HUES48 (cell line): ENCODE results near the gene GFOD1.
"Not testable (repeated sequence)": the region's sequence is repeated elsewhere in the genome, so short reads cannot be mapped to it uniquely, and the experiment has no call there.

Experiments
- H3K27ac ChIP-seq: one replicate; pipeline ENCODE4 v1.7.0; 2013; ENCODE audit warnings: low read depth, low read length, inconsistent platforms
- H3K27me3 ChIP-seq: 2 replicates; pipeline ENCODE4 v1.6.1; 2013; ENCODE audit warnings: mild to moderate bottlenecking, low read length; ENCODE audit not compliant: control insufficient read depth, insufficient read depth
- H3K36me3 ChIP-seq: 2 replicates; pipeline ENCODE4 v1.6.1; 2013; ENCODE audit warnings: low read length; ENCODE audit not compliant: control insufficient read depth, insufficient read depth
- H3K4me1 ChIP-seq: 2 replicates; pipeline ENCODE4 v1.6.1; 2013; ENCODE audit warnings: mild to moderate bottlenecking, low read length; ENCODE audit not compliant: control insufficient read depth, insufficient read depth
- H3K4me3 ChIP-seq: 2 replicates; pipeline ENCODE4 v1.5.1; 2013; ENCODE audit warnings: mild to moderate bottlenecking, low read depth, low read length
- H3K9ac ChIP-seq: 2 replicates; pipeline ENCODE4 v1.6.1; 2013; ENCODE audit warnings: mild to moderate bottlenecking, low read depth, low read length, moderate library complexity
- H3K9me3 ChIP-seq: 2 replicates; pipeline ENCODE4 v1.6.1; 2013; ENCODE audit warnings: low read length; ENCODE audit not compliant: control insufficient read depth, insufficient read depth

GFOD1 gene

DNA sequence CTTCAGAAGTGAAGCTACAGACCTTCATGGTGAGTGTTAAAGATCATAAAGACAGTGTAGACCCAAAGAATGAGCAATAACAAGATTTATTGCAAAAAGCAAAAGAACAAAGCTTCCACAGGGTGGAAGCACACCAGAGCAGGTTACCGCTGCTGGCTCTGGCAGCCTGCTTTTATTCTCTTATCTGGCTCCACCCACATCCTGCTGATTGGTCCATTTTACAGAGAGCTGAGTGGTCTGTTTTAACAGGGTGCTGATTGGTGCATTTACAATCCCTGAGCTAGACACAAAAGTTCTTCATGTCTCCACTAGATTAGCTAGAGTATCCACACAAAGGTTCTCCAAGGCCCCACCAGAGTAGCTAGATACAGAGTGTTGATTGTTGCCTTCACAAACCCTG lies 23.0 kb upstream of the GFOD1 start:
- H3K27ac ChIP-seq, H3K4me1 ChIP-seq, H3K9ac ChIP-seq, H3K27me3 ChIP-seq, H3K4me3 ChIP-seq, H3K36me3 ChIP-seq, H3K9me3 ChIP-seq: not testable (repeated sequence)

DNA sequence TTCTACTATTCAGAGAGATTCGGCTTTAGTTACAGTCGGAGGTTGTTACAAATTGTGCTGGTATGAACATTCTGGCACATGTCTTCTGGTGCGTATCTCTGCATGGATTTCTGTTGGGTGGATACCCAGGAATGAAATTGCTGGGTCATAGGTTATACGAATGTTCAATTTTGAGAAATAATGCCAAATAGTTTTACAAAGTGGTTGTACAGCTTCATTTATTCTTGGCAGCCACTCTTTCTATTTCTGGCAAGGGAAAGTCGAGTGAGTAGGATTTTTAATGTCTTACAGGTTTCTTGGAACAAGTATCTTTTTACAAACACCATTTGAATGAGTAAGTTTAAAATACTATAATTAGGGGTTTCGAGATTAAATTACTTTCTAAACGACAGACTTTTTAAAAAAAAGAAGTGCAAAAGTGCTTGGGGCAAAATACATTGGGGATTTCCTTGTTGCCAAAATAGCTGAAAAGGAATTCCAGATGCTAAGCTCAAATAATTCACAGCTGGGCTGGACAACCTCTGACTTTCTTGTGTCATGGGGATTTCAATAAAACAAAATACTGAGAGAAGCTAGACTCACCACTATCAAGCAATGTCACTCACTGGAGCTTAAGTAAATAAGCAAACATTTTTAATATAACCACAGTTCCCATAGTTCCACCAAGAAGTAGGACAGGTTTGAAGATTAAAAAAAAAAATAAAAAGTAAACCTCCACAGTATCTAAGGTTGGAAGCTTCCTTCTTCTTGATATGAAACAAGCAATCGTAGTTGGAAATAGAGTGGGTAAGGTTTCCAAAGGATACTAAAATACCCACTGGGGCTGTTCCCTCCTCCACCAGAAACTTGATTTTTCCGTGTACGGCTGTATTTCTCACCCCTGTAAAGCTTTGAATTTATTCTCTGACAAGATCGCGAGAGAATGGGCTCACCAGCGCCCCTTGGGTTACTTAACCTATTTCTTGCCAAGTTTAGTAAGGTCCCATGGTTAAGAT lies 21.6 kb upstream of the GFOD1 start:
- Histone ChIP-seq H3K9me3 (no peaks in the 10 kb centered on the region), H3K27me3 (no peaks in the 10 kb centered on the region), H3K4me3 (no peak overlapping the region), H3K4me1 (no peaks in the 10 kb centered on the region), H3K9ac (no peak overlapping the region), H3K27ac (no peak overlapping the region), H3K36me3 (no peaks in the 10 kb centered on the region)

DNA sequence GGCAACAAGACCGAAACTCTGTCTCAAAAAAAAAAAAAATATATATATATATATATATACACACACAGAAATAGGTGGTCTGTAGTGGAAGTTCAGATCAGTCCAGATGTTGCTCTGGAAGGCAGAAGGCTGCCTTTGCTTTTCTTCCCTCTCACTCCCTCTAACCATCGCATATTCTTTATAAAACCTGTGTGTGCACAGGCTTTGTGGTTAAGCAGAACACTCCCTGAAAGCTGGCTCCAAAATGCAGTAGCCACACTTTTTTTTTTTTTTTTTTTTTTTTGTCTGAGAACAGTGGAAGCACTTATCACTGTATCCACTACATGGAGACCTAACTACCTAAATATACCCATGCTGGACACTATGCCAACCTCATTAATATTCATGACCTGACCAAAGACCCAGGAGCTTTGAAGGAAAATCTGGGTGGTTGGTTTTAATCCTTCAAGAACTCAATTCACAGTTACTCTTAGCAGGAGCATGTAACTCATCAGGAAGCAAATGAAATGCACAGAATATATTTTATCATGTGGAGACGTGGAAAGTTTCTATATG lies 20.0 kb upstream of the GFOD1 start:
- Histone ChIP-seq H3K36me3 (no peaks in the 10 kb centered on the region), H3K27me3 (no peaks in the 10 kb centered on the region), H3K9ac (no peak overlapping the region), H3K9me3 (no peaks in the 10 kb centered on the region), H3K4me3 (no peak overlapping the region), H3K27ac (no peak overlapping the region), H3K4me1 (no peaks in the 10 kb centered on the region)

DNA sequence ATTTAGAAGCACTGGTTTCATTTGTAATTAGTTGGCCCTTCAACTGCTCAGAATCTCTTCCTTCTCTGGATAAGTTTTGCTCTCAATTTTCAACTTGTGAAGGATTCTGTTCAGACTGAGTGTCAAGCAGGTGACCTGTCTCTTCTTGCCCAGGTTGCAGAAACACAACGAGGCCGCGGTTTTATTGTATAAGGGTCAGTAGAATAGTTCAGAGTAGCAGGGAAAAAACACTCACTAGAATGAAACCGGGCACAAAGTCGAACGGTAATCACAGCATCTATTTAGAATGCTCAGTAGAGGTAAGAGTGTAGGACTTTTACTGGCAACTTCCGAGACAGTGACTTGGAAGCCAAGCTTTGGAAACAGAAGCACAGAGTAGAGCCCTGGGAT lies 17.9 kb upstream of the GFOD1 start:
- H3K27ac ChIP-seq: no peak overlapping the region
- H3K9me3 ChIP-seq: no peaks in the 10 kb centered on the region
- no peak overlapping the region for H3K9ac ChIP-seq
- H3K27me3 ChIP-seq: no peaks in the 10 kb centered on the region
- no peak overlapping the region for H3K4me3 ChIP-seq
- no peaks in the 10 kb centered on the region for H3K4me1 ChIP-seq
- H3K36me3 ChIP-seq: no peaks in the 10 kb centered on the region

DNA sequence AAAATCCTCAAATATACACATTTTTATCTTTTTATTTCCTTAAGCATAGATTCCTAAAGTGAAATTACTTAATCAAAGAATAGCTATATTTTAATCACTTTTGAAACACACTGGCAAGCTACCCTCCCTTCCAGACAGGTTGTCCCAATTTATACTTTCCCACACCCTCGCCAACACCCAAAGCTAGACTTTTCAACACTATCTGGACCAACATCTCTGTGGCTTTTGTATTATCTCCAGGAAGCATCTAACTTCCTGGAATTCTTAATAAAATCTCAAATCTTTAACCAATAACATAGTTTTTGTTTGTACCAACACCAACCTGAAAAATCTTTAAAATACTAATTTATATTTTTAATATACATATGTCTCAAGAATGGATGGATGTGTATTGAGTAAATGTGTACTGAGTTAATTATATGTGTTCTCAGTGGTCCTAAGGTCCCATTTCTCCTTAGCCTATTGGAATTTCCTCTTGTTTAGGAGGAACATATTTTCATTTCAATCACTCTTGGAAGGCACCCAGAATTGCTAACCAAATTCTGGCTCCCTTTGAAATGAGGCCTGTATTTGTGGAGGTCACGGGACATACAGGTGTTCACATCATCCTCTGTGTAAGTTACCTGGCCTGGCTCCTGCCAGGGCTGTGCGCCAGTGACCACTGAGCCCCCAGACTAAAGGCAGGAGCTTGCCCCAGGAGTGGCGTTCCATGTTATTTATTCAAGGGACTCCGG lies 17.4 kb upstream of the GFOD1 start:
- Histone ChIP-seq H3K4me1 (no peaks in the 10 kb centered on the region), H3K27ac (no peak overlapping the region), H3K9me3 (no peaks in the 10 kb centered on the region), H3K27me3 (no peaks in the 10 kb centered on the region), H3K4me3 (no peak overlapping the region), H3K9ac (no peak overlapping the region), H3K36me3 (no peaks in the 10 kb centered on the region)

DNA sequence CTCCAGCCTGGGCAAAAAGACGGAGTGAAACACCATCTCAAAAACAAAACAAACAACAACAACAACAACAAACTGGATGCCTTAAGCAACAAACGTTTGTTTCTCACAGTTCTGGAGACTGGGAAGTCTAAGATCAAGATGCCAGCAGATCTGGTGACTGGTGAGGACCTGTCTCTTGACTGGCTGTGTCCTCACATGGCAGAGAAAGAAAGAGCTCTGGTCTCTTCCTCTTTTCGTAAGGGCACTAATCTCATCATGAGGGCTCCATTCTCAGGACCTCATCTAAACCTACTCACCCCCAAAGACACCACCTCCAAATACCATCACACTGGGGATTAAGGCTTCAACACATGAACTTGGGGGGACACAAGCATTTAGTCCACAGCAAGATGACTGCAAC lies 13.5 kb upstream of the GFOD1 start:
- no peaks in the 10 kb centered on the region for H3K27me3 ChIP-seq
- peaks cover 10% of the 10 kb centered on the region for H3K4me1 ChIP-seq
- H3K36me3 ChIP-seq: no peaks in the 10 kb centered on the region
- no peaks in the 10 kb centered on the region for H3K9me3 ChIP-seq
- no peak overlapping the region for H3K4me3 ChIP-seq
- H3K27ac ChIP-seq: no peak overlapping the region
- no peak overlapping the region for H3K9ac ChIP-seq

DNA sequence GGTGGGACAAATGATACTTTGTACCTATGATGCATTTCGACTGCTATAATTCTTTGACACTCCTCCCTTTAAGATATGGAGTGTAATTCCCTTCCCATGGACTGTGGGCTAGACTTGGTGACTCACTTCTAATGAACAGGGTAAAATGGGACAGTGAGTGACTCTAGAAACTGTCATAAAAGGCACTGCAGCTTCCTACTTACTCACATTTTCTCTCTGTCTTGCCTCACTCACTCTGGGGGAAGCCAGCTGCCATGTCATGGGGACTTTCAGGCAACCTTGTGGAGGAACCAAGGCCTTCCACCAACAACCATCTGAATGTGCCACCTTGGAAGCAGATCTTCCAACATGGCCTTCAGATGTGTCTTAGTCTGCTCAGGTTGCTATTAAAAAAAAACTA lies 12.9 kb upstream of the GFOD1 start:
- peaks cover 16% of the 10 kb centered on the region for H3K4me1 ChIP-seq
- H3K27me3 ChIP-seq: no peaks in the 10 kb centered on the region
- no peak overlapping the region for H3K4me3 ChIP-seq
- H3K9ac ChIP-seq: no peak overlapping the region
- no peaks in the 10 kb centered on the region for H3K9me3 ChIP-seq
- no peaks in the 10 kb centered on the region for H3K36me3 ChIP-seq
- no peak overlapping the region for H3K27ac ChIP-seq

DNA sequence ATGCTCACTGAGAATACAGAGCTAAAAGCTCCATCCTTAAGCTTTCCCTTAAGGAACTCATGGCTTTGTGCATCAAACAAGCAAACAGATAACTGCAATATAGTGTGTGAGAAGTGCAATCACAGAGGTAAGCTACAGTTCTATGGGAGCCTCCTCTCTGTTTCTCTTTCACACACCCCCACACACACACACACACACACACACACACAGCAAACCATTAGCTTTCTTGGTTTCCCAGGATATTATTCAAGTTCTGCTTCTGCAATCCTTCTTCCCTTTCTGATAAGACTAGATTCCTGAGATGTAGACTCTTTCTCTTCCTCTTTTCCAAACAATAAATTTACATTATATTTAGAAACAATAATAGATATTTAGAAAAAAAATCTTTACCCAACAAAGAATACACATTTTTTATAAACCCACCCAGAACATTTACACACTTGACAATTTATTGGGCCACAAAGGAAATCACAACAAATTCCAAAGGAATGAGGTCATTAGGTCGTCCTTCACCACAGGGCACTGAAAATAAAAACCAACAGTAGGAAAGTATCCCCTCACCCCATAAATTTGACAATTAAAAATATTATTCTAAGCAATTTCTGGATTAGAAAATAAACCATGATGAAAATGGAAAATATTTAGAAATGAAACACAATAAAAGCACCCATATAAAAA lies 9.3 kb upstream of the GFOD1 start:
- H3K36me3 ChIP-seq: no peaks in the 10 kb centered on the region
- H3K4me3 ChIP-seq: no peak overlapping the region
- no peaks in the 10 kb centered on the region for H3K9me3 ChIP-seq
- peaks cover 19% of the 10 kb centered on the region for H3K4me1 ChIP-seq
- H3K9ac ChIP-seq: no peak overlapping the region
- H3K27me3 ChIP-seq: no peaks in the 10 kb centered on the region
- H3K27ac ChIP-seq: peak overlapping the region; percentile 66

DNA sequence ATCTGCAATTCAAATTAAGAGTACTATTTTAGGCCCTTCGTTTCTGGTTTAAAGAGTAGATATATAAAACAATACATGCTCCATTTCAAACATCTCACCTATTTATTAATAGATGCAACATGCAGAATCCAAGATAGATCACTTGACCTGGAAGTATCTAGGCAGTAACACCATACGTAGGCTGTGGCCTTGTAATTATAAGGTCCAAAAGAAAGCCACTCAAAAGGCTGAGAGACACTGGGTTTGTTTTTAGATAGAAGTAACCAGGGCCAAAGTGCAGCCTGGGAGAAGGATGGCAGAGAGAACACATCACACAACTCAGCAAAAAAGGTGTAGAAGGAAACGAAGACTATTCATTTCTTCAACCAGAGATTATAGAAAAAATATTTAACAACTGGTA lies 8.4 kb upstream of the GFOD1 start:
- Histone ChIP-seq H3K4me3 (no peak overlapping the region), H3K27me3 (no peaks in the 10 kb centered on the region), H3K27ac (peak overlapping the region; percentile 66), H3K4me1 (peaks cover 19% of the 10 kb centered on the region), H3K9me3 (no peaks in the 10 kb centered on the region), H3K36me3 (no peaks in the 10 kb centered on the region), H3K9ac (no peak overlapping the region)

DNA sequence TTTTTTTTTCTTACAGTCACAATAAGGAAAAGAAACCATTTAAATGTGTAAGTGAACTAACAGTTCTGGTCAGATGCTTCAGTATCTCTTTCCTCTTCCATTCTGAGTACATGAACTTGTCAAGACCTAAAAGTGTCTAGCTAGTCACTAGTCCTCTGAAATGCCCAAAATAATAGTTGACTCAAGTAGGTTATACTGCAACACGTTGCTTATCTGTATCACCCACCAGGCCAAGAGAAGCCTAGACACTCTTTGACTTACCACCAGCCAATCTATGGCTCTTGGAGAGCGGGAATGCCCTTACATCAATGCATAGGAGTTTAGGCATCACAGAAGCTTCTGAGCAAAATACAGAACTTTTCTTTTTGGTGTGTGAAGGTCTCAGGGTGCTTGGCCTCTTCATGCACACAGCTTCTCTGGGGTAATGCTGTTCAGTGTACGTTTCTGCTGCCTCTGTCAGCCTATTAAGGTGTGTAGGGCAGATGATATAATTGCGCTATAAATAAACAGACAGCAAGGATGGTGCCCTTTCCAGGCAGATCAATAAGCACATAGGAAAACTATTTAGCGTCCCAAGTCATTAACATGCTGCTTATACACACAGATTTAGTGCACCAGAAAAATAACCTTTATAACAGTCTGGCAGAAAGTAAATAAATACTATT lies 7.8 kb upstream of the GFOD1 start:
- Histone ChIP-seq H3K36me3 (no peaks in the 10 kb centered on the region), H3K9me3 (no peaks in the 10 kb centered on the region), H3K27me3 (no peaks in the 10 kb centered on the region), H3K27ac (no peak overlapping the region), H3K4me1 (peaks cover 19% of the 10 kb centered on the region), H3K4me3 (no peak overlapping the region), H3K9ac (no peak overlapping the region)
